Peyer's patch (tissue), 4 donors: Measurements from ENCODE around the gene ENPP6. TPM values are rescaled to one million over a fixed set of nuclear protein-coding genes. Genes with fewer than 3 reads are reported as not detected.
"Not testable (repeated sequence)": the region's sequence is repeated elsewhere in the genome, so short reads cannot be mapped to it uniquely, and the experiment has no call there.

ENCODE experiments used
- DNase-seq, 3 donors: peaks; one replicate each; pipeline ENCODE4 v3.0.0-alpha.2; 2017 to 2019
- H3K27ac ChIP-seq, 4 donors: fragments of 200-600 bp; sonication (generic); one replicate each; pipeline ENCODE4 v1.5.1; 2016 to 2019
- H3K27me3 ChIP-seq, 2 donors: fragments of 200-600 bp; sonication (generic); one replicate each; pipeline ENCODE4 v1.5.1; 2019
- H3K36me3 ChIP-seq, 3 donors: fragments of 200-600 bp; sonication (generic); one replicate each; pipeline ENCODE4 v1.5.1; 2016 to 2019
- H3K4me1 ChIP-seq, 4 donors: fragments of 200-600 bp; sonication (generic); one replicate each; pipeline ENCODE4 v1.5.1; 2016 to 2019
- H3K4me3 ChIP-seq, 4 donors: fragments of 200-600 bp; sonication (generic); 1 replicate in 3 of 4; 2 replicates in 1 of 4; pipeline ENCODE4 v1.5.1; 2016 to 2019; ENCODE audit warnings: mild to moderate bottlenecking in 1 of 4
- H3K9me3 ChIP-seq, 4 donors: fragments of 200-600 bp; sonication (generic); one replicate each; pipeline ENCODE4 v1.5.1; 2016 to 2019; ENCODE audit warnings: mild to moderate bottlenecking in 1 of 4
- CTCF ChIP-seq, 6 experiments: fragments of 450-650 bp in 4 of 6; fragments of 200-600 bp in 2 of 6; sonication (generic) in 1 of 6; IDR thresholded peaks; one replicate each; pipeline ENCODE4 v1.5.1; 2017 to 2019; ENCODE audit warnings: antibody characterized with exemption in 6 of 6, mild to moderate bottlenecking in 3 of 6, moderate library complexity in 1 of 6
- POLR2A ChIP-seq, 2 donors: fragments of 450-650 bp; IDR thresholded peaks; one replicate each; pipeline ENCODE4 v1.5.1; 2017; ENCODE audit warnings: antibody characterized with exemption in 2 of 2, mild to moderate bottlenecking in 2 of 2, moderate library complexity in 2 of 2
- total RNA-seq, 4 donors: library from RNA; depleted of rRNA; stranded (reverse); fragments of >200 nt; gene quantifications; one replicate each; pipeline ENCODE4 v1.1.0, GENCODE V29; 2016

ENPP6 gene
- total RNA-seq, 4 donors from 2014 or later = 0.35 to 1.0 (median 0.40) TPM; not detected in 1

- no peaks in the 10 kb centered on the region for H3K9me3 ChIP-seq
- DNase-seq = no peak
- no peak for TF ChIP-seq POLR2A (IDR thresholded peaks at IDR 0.05)
- TF ChIP-seq CTCF (IDR thresholded peaks at IDR 0.05) = no peak
- no peak overlapping the region for H3K4me3 ChIP-seq
- peaks cover 0 to 25% (median 0%) of the 10 kb centered on the region in 4 donors for H3K4me1 ChIP-seq
- H3K27ac ChIP-seq = no peak overlapping the region
- H3K36me3 ChIP-seq = no peaks in the 10 kb centered on the region
- no peaks in the 10 kb centered on the region for H3K27me3 ChIP-seq
These were observed 70.7 kb downstream of the ENPP6 start for GRCh38 chr4:184146951-184147350.

GRCh38 chr4:184145596-184145995, 72.1 kb downstream of the ENPP6 start:
- H3K36me3 ChIP-seq = no peaks in the 10 kb centered on the region
- no peak for DNase-seq
- H3K9me3 ChIP-seq = no peaks in the 10 kb centered on the region
- H3K4me1 ChIP-seq = peaks cover 0 to 18% (median 0%) of the 10 kb centered on the region in 4 donors
- no peak overlapping the region for H3K4me3 ChIP-seq
- H3K27me3 ChIP-seq = no peaks in the 10 kb centered on the region
- no peak overlapping the region for H3K27ac ChIP-seq
- TF ChIP-seq POLR2A (IDR thresholded peaks at IDR 0.05) (no peak), CTCF (IDR thresholded peaks at IDR 0.05) (no peak)

- H3K4me1 ChIP-seq = peaks cover 0 to 1% (median 0%) of the 10 kb centered on the region in 4 donors
- H3K9me3 ChIP-seq = no peaks in the 10 kb centered on the region
- no peaks in the 10 kb centered on the region for H3K36me3 ChIP-seq
- no peak overlapping the region for H3K27ac ChIP-seq
- H3K4me3 ChIP-seq = no peak overlapping the region
- no peak for TF ChIP-seq POLR2A (IDR thresholded peaks at IDR 0.05)
- no peak for TF ChIP-seq CTCF (IDR thresholded peaks at IDR 0.05)
- DNase-seq = no peak
- H3K27me3 ChIP-seq = no peaks in the 10 kb centered on the region
These were observed 73.7 kb downstream of the ENPP6 start for GRCh38 chr4:184143770-184144564.

- H3K9me3 ChIP-seq = peaks cover 0 to 6% (median 0%) of the 10 kb centered on the region in 4 donors
- DNase-seq = no peak
- no peak overlapping the region for H3K4me3 ChIP-seq
- H3K4me1 ChIP-seq = no peaks in the 10 kb centered on the region
- no peaks in the 10 kb centered on the region for H3K27me3 ChIP-seq
- no peak for TF ChIP-seq CTCF (IDR thresholded peaks at IDR 0.05)
- TF ChIP-seq POLR2A (IDR thresholded peaks at IDR 0.05) = no peak
- no peaks in the 10 kb centered on the region for H3K36me3 ChIP-seq
- H3K27ac ChIP-seq = no peak overlapping the region
These were observed 75.3 kb downstream of the ENPP6 start for GRCh38 chr4:184142121-184143000.

GRCh38 chr4:184140901-184141300, 76.8 kb downstream of the ENPP6 start:
- not testable (repeated sequence) for H3K4me3 ChIP-seq, H3K4me1 ChIP-seq, DNase-seq, H3K27ac ChIP-seq, H3K27me3 ChIP-seq, H3K36me3 ChIP-seq
- H3K9me3 ChIP-seq = peaks cover 0 to 17% (median 0%) of the 10 kb centered on the region in 4 donors

- DNase-seq = no peak
- H3K27me3 ChIP-seq = no peaks in the 10 kb centered on the region
- H3K36me3 ChIP-seq = no peaks in the 10 kb centered on the region
These were observed 81.1 kb downstream of the ENPP6 start for GRCh38 chr4:184136525-184136924.

More at GRCh38 chr4:184136525-184136924, 81.1 kb downstream of the ENPP6 start:
- Histone ChIP-seq H3K9me3 (peaks cover 0 to 17% (median 0%) of the 10 kb centered on the region in 4 donors), H3K4me1 (no peaks in the 10 kb centered on the region), H3K4me3 (no peak overlapping the region), H3K27ac (no peak overlapping the region)
- TF ChIP-seq CTCF (IDR thresholded peaks at IDR 0.05) (no peak), POLR2A (IDR thresholded peaks at IDR 0.05) (no peak)
